Activated T-cell treated with anti-CD3 and anti-CD28 coated beads, Interleukin-2, amount 50 U/mL, for 72 hours (primary cell): Measurements from ENCODE around the gene PPM1M. TPM values are rescaled to one million over a fixed set of nuclear protein-coding genes. Genes with fewer than 3 reads are reported as not detected.

Source experiments
- ATAC-seq, 2 donors: fragments of 150-1000 bp; cut with Tn5 transposase; replicated peaks in 1 of 2; 2 replicates each; pipeline ENCODE4 v1.10.0; 2021; ENCODE audit warnings: moderate library complexity in 2 of 2, mild to moderate bottlenecking in 1 of 2
- DNase-seq, 2 donors: peaks; one replicate each; pipeline ENCODE4 v3.0.0; 2021 to 2022; ENCODE audit warnings: mixed read lengths in 1 of 2
- H3K27ac Mint-ChIP-seq: one replicate; pipeline ENCODE4 v1.8.0; 2022; ENCODE audit warnings: mild to moderate bottlenecking, moderate library complexity, mixed read lengths
- H3K27me3 Mint-ChIP-seq: one replicate; pipeline ENCODE4 v1.8.0; 2022; ENCODE audit warnings: low read depth, mixed read lengths
- H3K36me3 Mint-ChIP-seq, 2 donors: one replicate each; pipeline ENCODE4 v1.8.0; 2022; ENCODE audit warnings: mixed read lengths in 2 of 2, mild to moderate bottlenecking in 1 of 2; ENCODE audit not compliant: insufficient read depth in 2 of 2
- H3K4me1 Mint-ChIP-seq: one replicate; pipeline ENCODE4 v1.8.0; 2022; ENCODE audit warnings: low read depth, mixed read lengths
- H3K4me3 Mint-ChIP-seq, 2 donors: one replicate each; pipeline ENCODE4 v1.8.0; 2022; ENCODE audit warnings: mild to moderate bottlenecking in 2 of 2, mixed read lengths in 2 of 2, moderate library complexity in 2 of 2
- H3K9me3 Mint-ChIP-seq, 2 donors: one replicate each; pipeline ENCODE4 v1.8.0; 2022; ENCODE audit warnings: mixed read lengths in 2 of 2
- total RNA-seq, 2 donors: library from RNA; stranded (reverse); gene quantifications; one replicate each; pipeline ENCODE4 v1.2.3, GENCODE V29; 2022

Gene PPM1M
- total RNA-seq, 2 donors from 2014 or later: 119 to 121 TPM

- Mint-ChIP-seq H3K4me3 (peak overlapping the region; percentile 88 to 98), H3K27me3 (no peaks in the 10 kb centered on the region), H3K9me3 (no peaks in the 10 kb centered on the region), H3K36me3 (peaks cover 13 to 17% of the 10 kb centered on the region in 2 donors), H3K27ac (no peak overlapping the region), H3K4me1 (peaks cover 84% of the 10 kb centered on the region)
- no peak for ATAC-seq
- no peak for DNase-seq
These were observed 7.8 kb upstream of the PPM1M start for GRCh38 chr3:52237657-52238172.

DNA sequence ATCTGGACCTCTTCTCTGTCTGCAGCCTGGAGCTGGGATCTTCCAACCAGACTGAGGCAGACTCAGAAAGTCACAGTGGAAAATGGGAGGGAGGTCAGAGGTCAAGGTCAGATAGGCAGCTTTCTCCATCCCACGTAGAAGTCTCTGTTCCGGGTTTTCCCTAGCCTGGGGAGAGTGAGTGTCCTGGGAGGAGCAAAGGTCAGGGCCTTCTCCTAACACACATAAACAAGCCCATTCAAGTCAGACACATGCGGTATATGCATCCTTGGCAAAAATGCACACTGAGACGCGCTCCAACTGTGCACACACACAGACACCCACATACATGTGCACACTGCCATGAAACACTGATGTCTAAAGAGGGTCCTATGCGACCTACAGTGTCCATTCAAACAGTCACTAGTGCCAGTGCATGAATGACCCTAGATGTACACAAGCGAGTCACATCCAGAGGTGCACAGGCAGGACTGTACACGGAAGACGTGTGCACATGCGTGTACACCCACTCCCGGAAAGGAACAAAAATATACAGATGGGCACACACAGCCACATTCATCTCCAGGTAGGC, 7.3 kb upstream of the PPM1M start:
- H3K27me3 Mint-ChIP-seq: no peaks in the 10 kb centered on the region
- peak overlapping the region; percentile 88 to 98 for H3K4me3 Mint-ChIP-seq
- peaks cover 0 to 2% of the 10 kb centered on the region in 2 donors for H3K9me3 Mint-ChIP-seq
- DNase-seq: no peak
- ATAC-seq: no peak
- peaks cover 83% of the 10 kb centered on the region for H3K4me1 Mint-ChIP-seq
- H3K36me3 Mint-ChIP-seq: peaks cover 17 to 18% of the 10 kb centered on the region in 2 donors
- peak overlapping the region; percentile 44 for H3K27ac Mint-ChIP-seq

DNA sequence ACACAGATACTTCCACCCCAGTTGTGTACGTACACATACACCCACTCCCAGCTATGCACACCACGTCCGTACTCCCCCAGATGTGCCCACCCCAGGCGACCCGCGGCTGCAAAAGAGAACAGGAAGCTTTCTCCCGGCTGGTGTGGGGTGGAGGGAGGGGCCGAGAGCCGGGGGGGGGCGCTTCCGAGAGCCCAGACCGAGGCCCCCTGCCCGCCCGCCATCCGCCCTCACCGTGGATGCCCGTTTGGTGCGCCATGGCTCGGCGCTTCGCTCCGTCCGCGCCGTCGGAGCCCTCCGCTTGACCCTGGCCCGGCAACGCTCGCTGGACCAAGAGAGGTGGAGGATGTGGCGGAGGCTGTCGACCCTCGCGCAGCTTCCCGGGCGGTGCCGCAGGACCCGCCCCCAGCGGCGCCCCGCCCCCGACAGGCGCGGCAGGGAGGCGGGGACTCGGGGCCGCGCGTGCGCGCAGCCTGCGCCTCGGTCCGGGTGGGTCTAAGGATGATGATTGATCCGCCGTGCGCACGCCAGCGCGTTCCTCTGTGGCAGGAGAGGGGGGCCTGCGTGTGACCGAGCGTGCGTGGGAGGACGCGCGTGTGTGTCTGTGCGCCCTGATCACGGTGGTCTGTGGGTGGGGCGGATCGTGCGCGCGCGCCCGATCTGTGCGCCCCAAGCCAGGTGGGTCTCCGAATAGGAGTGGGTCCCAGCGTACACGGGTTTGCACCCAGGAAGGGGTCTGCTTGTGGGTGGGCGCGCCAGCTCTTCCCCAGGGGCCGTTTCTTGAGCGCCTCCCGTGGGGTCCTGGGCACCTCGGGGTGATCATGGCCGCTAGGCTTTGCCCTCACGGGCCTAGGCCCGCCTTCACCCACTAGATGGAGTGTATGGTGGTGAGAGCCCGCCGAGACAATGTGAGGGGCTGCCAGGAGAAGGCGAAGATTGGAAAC, 6.5 kb upstream of the PPM1M start, which contains the start of gene TWF2:
Gene TWF2 (minus strand): TSS at position 398 of the 941 bp plus-strand sequence. CDS start 142 bp downstream, at position 256.
- peaks cover 2 to 3% of the 10 kb centered on the region in 2 donors for H3K9me3 Mint-ChIP-seq

DNA sequence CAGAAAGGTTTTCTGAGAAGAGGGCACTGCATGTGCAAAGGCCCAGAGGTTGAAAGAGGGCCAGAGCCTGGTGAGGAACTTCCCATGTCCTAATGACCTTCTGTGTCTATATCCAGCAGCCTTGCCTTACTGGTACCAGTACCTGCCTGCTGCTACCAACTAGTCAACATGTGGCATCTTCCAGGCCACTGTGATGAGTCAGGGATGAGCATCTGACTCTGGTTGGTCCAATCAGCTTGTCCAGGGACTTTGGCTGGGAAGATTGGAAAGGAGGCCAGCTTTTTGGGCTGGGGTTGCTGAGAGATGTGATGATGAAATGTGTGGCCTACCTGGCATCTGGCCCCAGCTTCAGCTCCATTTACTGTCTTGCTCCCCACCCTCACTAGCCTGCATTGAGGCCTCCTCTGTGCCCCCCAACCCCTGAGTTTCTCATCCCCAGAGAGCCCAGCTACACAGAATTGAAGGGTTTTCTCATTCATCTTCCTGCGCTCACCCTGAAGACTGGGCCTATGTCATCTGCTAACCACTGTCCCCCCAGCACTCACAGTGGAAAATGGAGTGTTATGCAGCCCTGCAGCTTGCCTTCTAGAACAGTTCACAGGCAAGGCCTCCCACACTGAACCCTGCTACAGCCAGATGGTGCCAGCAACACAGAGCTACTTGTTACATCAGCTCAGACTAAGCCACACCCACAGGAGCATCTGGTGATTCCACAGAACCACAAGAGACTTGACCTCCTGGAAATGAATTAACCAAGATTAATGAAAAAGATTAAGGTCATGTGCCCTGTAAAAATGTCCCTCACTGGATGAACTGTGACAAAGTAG, 5.3 kb upstream of the PPM1M start:
- peak overlapping the region; percentile 97 for H3K27ac Mint-ChIP-seq
- DNase-seq: peak; percentile 73 to 76
- ATAC-seq: peak; percentile 49 to 50
- H3K9me3 Mint-ChIP-seq: peaks cover 2 to 3% of the 10 kb centered on the region in 2 donors
- peaks cover 17 to 21% of the 10 kb centered on the region in 2 donors for H3K36me3 Mint-ChIP-seq
- H3K4me1 Mint-ChIP-seq: peaks cover 87% of the 10 kb centered on the region
- no peaks in the 10 kb centered on the region for H3K27me3 Mint-ChIP-seq
- peak overlapping the region; percentile 88 to 98 for H3K4me3 Mint-ChIP-seq

More for the DNA sequence above, 6.5 kb upstream of the PPM1M start, which contains the start of gene TWF2:
- ATAC-seq (peak; percentile 70 to 71), DNase-seq (peak; percentile 89 to 94)
- Mint-ChIP-seq H3K4me1 (peaks cover 83% of the 10 kb centered on the region), H3K4me3 (peak within 1 kb of the TSS; percentile 88 to 98), H3K27ac (peak within 1 kb of the TSS; percentile 97), H3K27me3 (no peaks in the 10 kb centered on the region), H3K36me3 (peaks cover 17 to 21% of the 10 kb centered on the region in 2 donors)

- no peaks in the 10 kb centered on the region for H3K27me3 Mint-ChIP-seq
- peak overlapping the region; percentile 88 to 98 for H3K4me3 Mint-ChIP-seq
- H3K9me3 Mint-ChIP-seq: peaks cover 2 to 3% of the 10 kb centered on the region in 2 donors
- ATAC-seq (peak; percentile 6 to 24), DNase-seq (no peak)
- H3K27ac Mint-ChIP-seq: peak overlapping the region; percentile 97
- peaks cover 17 to 21% of the 10 kb centered on the region in 2 donors for H3K36me3 Mint-ChIP-seq
- peaks cover 82% of the 10 kb centered on the region for H3K4me1 Mint-ChIP-seq
These were observed 4.6 kb upstream of the PPM1M start for GRCh38 chr3:52240886-52241370.

- DNase-seq (no peak), ATAC-seq (no peak)
- Mint-ChIP-seq H3K4me1 (peaks cover 80% of the 10 kb centered on the region), H3K27ac (peak overlapping the region; percentile 85), H3K9me3 (peaks cover 2 to 3% of the 10 kb centered on the region in 2 donors), H3K4me3 (peak overlapping the region; percentile 65 to 75), H3K27me3 (no peaks in the 10 kb centered on the region), H3K36me3 (peaks cover 19 to 23% of the 10 kb centered on the region in 2 donors)
These were observed 3.5 kb upstream of the PPM1M start for GRCh38 chr3:52242039-52242438.

- Mint-ChIP-seq H3K27me3 (no peaks in the 10 kb centered on the region), H3K9me3 (peaks cover 2 to 3% of the 10 kb centered on the region in 2 donors), H3K27ac (peak overlapping the region; percentile 70), H3K4me3 (peak overlapping the region; percentile 87 to 91), H3K4me1 (peaks cover 85% of the 10 kb centered on the region), H3K36me3 (peaks cover 31 to 36% of the 10 kb centered on the region in 2 donors)
- peak; percentile 31 to 41 for ATAC-seq
- DNase-seq: peak; percentile 78
These were observed 1.5 kb upstream of the PPM1M start for GRCh38 chr3:52243791-52244628.

- Mint-ChIP-seq H3K4me3 (peak overlapping the region; percentile 90 to 91), H3K36me3 (peaks cover 21 to 35% of the 10 kb centered on the region in 2 donors), H3K4me1 (peaks cover 78% of the 10 kb centered on the region), H3K27ac (peak overlapping the region; percentile 82), H3K27me3 (no peaks in the 10 kb centered on the region), H3K9me3 (peaks cover 2 to 3% of the 10 kb centered on the region in 2 donors)
- DNase-seq: no peak
- ATAC-seq: peak; percentile 14 to 15
These were observed 683 bp downstream of the PPM1M start for GRCh38 chr3:52246264-52246620.

GRCh38 chr3:52246728-52247408, 1.3 kb downstream of the PPM1M start:
- H3K27ac Mint-ChIP-seq: peak overlapping the region; percentile 82
- peak; percentile 5 to 20 for ATAC-seq
- no peaks in the 10 kb centered on the region for H3K27me3 Mint-ChIP-seq
- peak in 1 of 2 donors; percentile 37 for DNase-seq
- H3K4me3 Mint-ChIP-seq: peak overlapping the region; percentile 90 to 91
- peaks cover 20 to 33% of the 10 kb centered on the region in 2 donors for H3K36me3 Mint-ChIP-seq
- peaks cover 76% of the 10 kb centered on the region for H3K4me1 Mint-ChIP-seq
- peaks cover 2 to 3% of the 10 kb centered on the region in 2 donors for H3K9me3 Mint-ChIP-seq

- Mint-ChIP-seq H3K9me3 (peaks cover 2 to 3% of the 10 kb centered on the region in 2 donors), H3K4me1 (peaks cover 78% of the 10 kb centered on the region), H3K36me3 (peaks cover 18 to 32% of the 10 kb centered on the region in 2 donors), H3K27me3 (no peaks in the 10 kb centered on the region), H3K4me3 (peak overlapping the region; percentile 90 to 91), H3K27ac (peak overlapping the region; percentile 85)
- ATAC-seq (no peak), DNase-seq (no peak)
These were observed 2.0 kb downstream of the PPM1M start for GRCh38 chr3:52247409-52248164.
